ENCODE measurements around the gene SLC44A2.
A peak's percentile ranks its signal among the peaks of the same experiment; 100 is the strongest.

SLC44A2 gene

GRCh38 chr19:10641248-10641647 is 15.9 kb downstream of the SLC44A2 start:
- no peak overlapping the region for H3K4me3 Mint-ChIP-seq
- H3K36me3 Mint-ChIP-seq (ENCODE audit: low read depth) = peaks cover 37% of the 10 kb centered on the region
- H3K4me1 Mint-ChIP-seq = peaks cover 32% of the 10 kb centered on the region
- H3K9me3 Mint-ChIP-seq = no peaks in the 10 kb centered on the region
- TF ChIP-seq, protein P1, sequence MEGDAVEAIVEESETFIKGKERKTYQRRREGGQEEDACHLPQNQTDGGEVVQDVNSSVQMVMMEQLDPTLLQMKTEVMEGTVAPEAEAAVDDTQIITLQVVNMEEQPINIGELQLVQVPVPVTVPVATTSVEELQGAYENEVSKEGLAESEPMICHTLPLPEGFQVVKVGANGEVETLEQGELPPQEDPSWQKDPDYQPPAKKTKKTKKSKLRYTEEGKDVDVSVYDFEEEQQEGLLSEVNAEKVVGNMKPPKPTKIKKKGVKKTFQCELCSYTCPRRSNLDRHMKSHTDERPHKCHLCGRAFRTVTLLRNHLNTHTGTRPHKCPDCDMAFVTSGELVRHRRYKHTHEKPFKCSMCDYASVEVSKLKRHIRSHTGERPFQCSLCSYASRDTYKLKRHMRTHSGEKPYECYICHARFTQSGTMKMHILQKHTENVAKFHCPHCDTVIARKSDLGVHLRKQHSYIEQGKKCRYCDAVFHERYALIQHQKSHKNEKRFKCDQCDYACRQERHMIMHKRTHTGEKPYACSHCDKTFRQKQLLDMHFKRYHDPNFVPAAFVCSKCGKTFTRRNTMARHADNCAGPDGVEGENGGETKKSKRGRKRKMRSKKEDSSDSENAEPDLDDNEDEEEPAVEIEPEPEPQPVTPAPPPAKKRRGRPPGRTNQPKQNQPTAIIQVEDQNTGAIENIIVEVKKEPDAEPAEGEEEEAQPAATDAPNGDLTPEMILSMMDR (IDR thresholded peaks at IDR 0.05; ENCODE audit: unreplicated experiment in 3 of 3) = no peak
- no peaks in the 10 kb centered on the region for H3K27me3 Mint-ChIP-seq (ENCODE audit: low read depth)
- peak overlapping the region; percentile 38 to 99 (median 57) for H3K27ac Mint-ChIP-seq

GRCh38 chr19:10642473-10643171 is 17.3 kb downstream of the SLC44A2 start:
- Mint-ChIP-seq H3K27ac (peak overlapping the region; percentile 91 to 99 (median 97)), H3K27me3 (ENCODE audit: low read depth) (no peaks in the 10 kb centered on the region), H3K9me3 (no peaks in the 10 kb centered on the region), H3K4me3 (peak overlapping the region in 1 of 3 experiments; percentile 36), H3K4me1 (peaks cover 37% of the 10 kb centered on the region), H3K36me3 (ENCODE audit: low read depth) (peaks cover 24% of the 10 kb centered on the region)
- TF ChIP-seq, protein P1 (IDR thresholded peaks at IDR 0.05; ENCODE audit: unreplicated experiment in 3 of 3) = no peak

GRCh38 chr19:10643172-10643967 is 18.0 kb downstream of the SLC44A2 start:
- Mint-ChIP-seq H3K9me3 (no peaks in the 10 kb centered on the region), H3K27me3 (ENCODE audit: low read depth) (no peaks in the 10 kb centered on the region), H3K36me3 (ENCODE audit: low read depth) (peaks cover 17% of the 10 kb centered on the region), H3K27ac (peak overlapping the region; percentile 91 to 99 (median 97)), H3K4me3 (peak overlapping the region in 2 of 3 experiments; percentile 45 to 65), H3K4me1 (peaks cover 41% of the 10 kb centered on the region)
- TF ChIP-seq, protein P1 (IDR thresholded peaks at IDR 0.05; ENCODE audit: unreplicated experiment in 3 of 3) = no peak

GRCh38 chr19:10643968-10644259 is 18.6 kb downstream of the SLC44A2 start:
- Mint-ChIP-seq H3K36me3 (ENCODE audit: low read depth) (peaks cover 17% of the 10 kb centered on the region), H3K27me3 (ENCODE audit: low read depth) (no peaks in the 10 kb centered on the region), H3K9me3 (no peaks in the 10 kb centered on the region), H3K4me1 (peaks cover 43% of the 10 kb centered on the region), H3K4me3 (peak overlapping the region; percentile 5 to 65 (median 45)), H3K27ac (peak overlapping the region; percentile 91 to 99 (median 97))
- TF ChIP-seq, protein P1 (IDR thresholded peaks at IDR 0.05; ENCODE audit: unreplicated experiment in 3 of 3) = no peak

DNA sequence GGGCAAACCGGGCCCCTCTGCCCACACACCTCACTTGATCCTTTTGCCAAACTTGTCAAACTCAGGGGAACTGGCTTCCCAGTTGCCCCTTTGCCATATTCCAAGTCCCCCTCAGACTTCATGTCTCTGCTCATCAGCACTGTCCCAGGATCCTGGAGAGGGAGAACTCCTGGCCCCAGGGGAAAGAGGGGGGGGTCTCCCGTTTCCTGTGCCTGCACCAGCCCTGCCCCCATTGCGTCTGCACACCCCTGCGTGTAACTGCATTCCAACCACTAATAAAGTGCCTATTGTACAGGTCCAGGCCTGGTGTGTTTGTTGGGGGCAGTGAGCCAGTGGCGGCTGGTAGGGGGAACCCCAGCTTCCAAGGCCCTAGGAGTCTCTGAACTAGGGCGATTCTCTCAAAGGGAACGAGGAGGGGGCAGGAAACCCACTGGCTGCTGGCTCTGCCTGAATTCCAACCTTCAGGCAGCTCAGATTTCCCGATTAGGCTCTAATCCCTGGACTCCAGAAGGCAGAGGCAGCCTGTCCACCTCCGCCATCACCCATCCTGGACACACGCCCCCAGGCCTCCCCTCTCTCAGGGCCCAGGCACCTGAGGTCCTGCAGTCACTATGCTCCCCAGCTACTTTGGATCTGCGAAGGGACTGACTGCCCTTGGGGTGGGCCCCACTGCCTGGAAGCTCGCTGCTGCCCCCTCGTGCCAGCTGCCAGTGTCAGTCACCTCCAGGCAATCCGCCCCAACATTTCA is 19.1 kb downstream of the SLC44A2 start:
- Mint-ChIP-seq H3K27me3 (ENCODE audit: low read depth) (no peaks in the 10 kb centered on the region), H3K36me3 (ENCODE audit: low read depth) (peaks cover 12% of the 10 kb centered on the region), H3K27ac (peak overlapping the region; percentile 91 to 99 (median 97)), H3K4me3 (peak overlapping the region; percentile 48 to 65 (median 50)), H3K9me3 (no peaks in the 10 kb centered on the region), H3K4me1 (peaks cover 43% of the 10 kb centered on the region)
- TF ChIP-seq, protein P1 (IDR thresholded peaks at IDR 0.05; ENCODE audit: unreplicated experiment in 3 of 3) = peak; percentile 78 to 86 (median 85)

All from nephron (organoid).